Measurements from ENCODE around the gene ITGB5.

GRCh38 chr3:124843506-124844177, 43.5 kb downstream of the ITGB5 start:
- TF ChIP-seq CTCF (IDR thresholded peaks at IDR 0.05; ENCODE audit: low read depth, low read length), result no peak
- TF ChIP-seq EZH2phosphoT487 (IDR thresholded peaks at IDR 0.05; ENCODE audit: low read depth), result no peak
